Measurements from ENCODE around the gene NDUFB2.
A peak's percentile ranks its signal among the peaks of the same experiment; 100 is the strongest.
"Not testable (repeated sequence)": the region's sequence is repeated elsewhere in the genome, so short reads cannot be mapped to it uniquely, and the experiment has no call there.

Gene NDUFB2

DNA sequence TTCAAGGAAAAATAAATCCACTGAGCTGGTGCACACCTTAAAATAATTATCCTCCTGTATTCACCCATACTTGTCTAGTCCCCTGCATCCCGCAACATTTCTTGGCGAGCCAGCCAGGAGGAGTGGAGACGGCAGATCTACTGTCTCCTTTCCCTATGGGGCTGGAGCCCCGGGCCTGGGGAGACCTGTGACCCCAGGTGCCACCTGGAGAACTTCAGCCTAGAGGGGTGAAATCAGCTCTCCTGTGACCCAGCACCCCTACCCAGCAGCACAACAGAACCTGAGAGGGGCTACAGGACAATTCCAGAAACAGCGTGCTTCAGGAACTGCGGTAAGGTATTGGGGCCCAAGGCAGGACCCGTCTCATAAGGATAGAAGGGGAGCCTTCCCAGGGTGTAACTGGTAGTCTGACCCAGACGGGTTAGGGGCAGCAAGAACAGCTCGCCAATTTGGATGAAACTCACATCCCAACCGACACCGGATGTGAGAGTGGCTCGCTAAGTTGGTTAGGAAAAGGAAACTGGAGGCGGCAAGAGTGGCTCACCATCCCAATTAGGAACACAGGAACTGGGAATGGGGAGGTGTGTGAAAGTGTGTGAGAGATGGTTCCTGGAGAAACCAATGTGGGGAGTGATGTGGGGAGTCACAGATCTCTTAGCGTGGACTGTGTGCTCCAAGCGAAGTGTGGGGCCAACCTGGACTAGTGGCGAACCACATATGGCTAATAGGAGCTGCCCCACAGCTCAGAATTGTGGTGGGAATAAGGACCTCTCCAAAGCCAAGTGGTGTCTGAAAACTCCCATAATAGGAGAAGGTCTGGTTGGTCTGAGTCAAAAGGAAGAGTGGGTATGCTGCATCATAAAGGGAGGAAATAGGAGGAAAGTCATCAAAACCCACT lies 40.7 kb upstream of the NDUFB2 start:
- Histone ChIP-seq H3K36me3 (no peaks in the 10 kb centered on the region), H3K4me2 (peak overlapping the region; percentile 66 to 92 (median 81)), H4K20me1 (no peaks in the 10 kb centered on the region; a peak in 1 of 22 replicates), H3K4me1 (peaks cover 19 to 43% (median 30%) of the 10 kb centered on the region in 10 experiments), H3K27me3 (no peaks in the 10 kb centered on the region), H3K9me3 (replicated peaks in 1 of 11) (no peaks in the 10 kb centered on the region), H3K4me3 (peak overlapping the region in 4 of 10 experiments; percentile 1 to 45 (median 18); a peak in 5 of 20 replicates), H3K27ac (peak overlapping the region in 10 of 11 experiments; percentile 39 to 87 (median 76); a peak in 19 of 22 replicates), H3K9ac (peak overlapping the region in 9 of 11 experiments; percentile 36 to 74 (median 66); a peak in 17 of 22 replicates)
- TF ChIP-seq Cebpa-rat (IDR thresholded peaks at IDR 0.05), result no peak

DNA sequence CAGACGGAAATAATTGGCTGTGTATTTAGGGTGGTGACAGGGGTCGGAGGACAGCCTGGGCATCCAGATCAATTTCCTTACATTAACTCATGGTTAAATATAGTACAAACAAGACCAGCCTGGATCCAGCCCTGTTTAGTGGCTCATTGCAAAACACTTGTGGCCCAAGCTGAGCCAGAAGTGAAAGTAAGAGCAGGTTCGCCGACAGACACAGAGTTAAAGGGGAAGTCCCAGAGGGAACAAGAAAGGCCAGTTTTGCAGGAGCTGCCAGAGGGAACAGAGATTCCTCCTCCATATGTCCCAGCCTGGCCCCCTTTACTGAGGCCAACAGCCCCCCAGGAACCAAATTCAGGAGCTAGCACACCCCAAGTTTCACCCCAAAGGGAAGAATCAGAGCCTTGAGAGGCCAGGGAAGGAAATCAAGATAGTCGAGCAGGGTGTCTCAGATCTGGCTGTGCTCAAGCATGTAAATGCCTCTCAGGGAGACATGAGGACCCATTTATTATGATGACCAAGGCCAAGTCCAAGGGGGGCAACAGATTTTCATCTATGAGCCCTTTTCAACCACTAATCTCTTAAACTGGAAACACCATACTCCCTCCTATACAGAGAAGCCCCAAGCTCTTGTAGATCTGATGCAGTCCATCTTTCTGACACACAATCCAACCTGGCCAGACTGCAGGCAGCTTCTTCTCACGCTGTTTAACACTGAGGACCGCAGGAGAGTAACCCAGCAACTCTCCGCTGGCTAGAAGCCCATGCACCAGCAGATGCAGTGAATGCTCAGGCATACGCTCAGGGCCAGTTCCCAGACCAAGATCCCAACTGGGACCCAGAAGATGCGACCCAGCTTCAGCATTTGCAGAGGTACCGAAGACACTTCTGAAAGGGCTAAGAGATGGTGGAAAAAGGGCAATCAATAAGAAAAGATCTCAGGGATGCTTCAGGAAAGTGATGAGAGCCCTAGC lies 39.7 kb upstream of the NDUFB2 start:
- Histone ChIP-seq H3K4me2 (peak overlapping the region; percentile 66 to 92 (median 81)), H3K4me3 (peak overlapping the region in 6 of 10 experiments; percentile 1 to 45 (median 25); a peak in 7 of 20 replicates)

DNA sequence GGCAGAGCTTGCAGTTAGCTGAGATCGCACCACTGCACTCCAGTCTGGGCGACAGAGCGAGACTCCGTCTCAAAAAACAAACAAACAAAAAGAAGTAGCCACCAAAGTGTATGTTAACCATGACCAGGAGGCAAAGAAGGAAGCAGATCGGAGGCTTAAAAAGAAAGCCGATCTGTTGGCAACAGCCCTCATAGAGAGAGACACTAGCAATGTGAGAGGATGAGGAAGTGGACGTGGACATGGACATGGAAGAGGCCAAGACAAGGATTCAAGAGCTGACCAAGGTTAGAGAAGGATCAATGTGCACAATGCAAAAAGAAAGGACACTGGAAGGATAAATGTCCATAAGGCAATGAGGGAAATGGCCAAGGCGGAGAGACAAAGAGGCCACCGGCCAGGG lies 38.6 kb upstream of the NDUFB2 start:
- Histone ChIP-seq H3K9ac (no peak overlapping the region), H3K27me3 (no peaks in the 10 kb centered on the region), H3K9me3 (replicated peaks in 1 of 11) (no peaks in the 10 kb centered on the region), H3K36me3 (no peaks in the 10 kb centered on the region), H3K4me3 (no peak overlapping the region), H3K4me1 (peaks cover 19 to 42% (median 30%) of the 10 kb centered on the region in 10 experiments), H3K27ac (peak overlapping the region in 6 of 11 experiments; percentile 76 to 87 (median 80); a peak in 10 of 22 replicates), H3K4me2 (peak overlapping the region in 9 of 11 experiments; percentile 66 to 92 (median 81); a peak in 13 of 22 replicates), H4K20me1 (no peaks in the 10 kb centered on the region; a peak in 1 of 22 replicates)
- TF ChIP-seq Cebpa-rat (IDR thresholded peaks at IDR 0.05), result no peak

More for the DNA sequence above, 39.7 kb upstream of the NDUFB2 start:
- peak in 10 of 11 experiments; percentile 25 to 88 (median 76); a peak in 16 of 22 replicates for TF ChIP-seq Cebpa-rat (IDR thresholded peaks at IDR 0.05)
- H3K9ac ChIP-seq, result peak overlapping the region in 9 of 11 experiments; percentile 36 to 74 (median 66); a peak in 18 of 22 replicates
- H3K9me3 ChIP-seq (replicated peaks in 1 of 11), result no peaks in the 10 kb centered on the region
- no peaks in the 10 kb centered on the region for H3K27me3 ChIP-seq
- H3K27ac ChIP-seq, result peak overlapping the region in 10 of 11 experiments; percentile 39 to 87 (median 76); a peak in 19 of 22 replicates
- no peaks in the 10 kb centered on the region for H3K36me3 ChIP-seq
- no peaks in the 10 kb centered on the region; a peak in 1 of 22 replicates for H4K20me1 ChIP-seq
- H3K4me1 ChIP-seq, result peaks cover 19 to 43% (median 30%) of the 10 kb centered on the region in 10 experiments

DNA sequence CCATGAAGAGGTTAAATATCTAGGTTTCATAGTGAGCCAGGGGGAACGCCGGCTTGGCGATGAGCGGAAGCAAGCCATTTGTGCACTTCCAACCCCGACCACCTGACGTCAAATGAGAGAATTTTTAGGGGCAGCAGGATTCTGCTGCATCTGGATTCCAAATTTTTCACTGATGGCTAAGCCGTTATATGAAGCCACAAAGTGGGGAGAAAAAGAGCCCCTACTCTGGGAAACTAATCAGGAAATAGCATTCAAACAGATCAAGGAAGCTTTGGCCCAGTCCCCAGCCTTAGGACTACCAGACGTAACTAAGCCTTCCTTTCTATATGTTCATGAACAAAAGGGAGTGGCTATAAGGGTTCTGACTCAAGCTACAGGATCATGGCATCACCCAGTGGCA lies 36.7 kb upstream of the NDUFB2 start:
- H3K36me3 ChIP-seq, result no peaks in the 10 kb centered on the region
- H3K9me3 ChIP-seq (replicated peaks in 1 of 11), result no peaks in the 10 kb centered on the region
- TF ChIP-seq Cebpa-rat (IDR thresholded peaks at IDR 0.05), result no peak
- H3K27ac ChIP-seq, result no peak overlapping the region
- H3K4me3 ChIP-seq, result no peak overlapping the region
- no peak overlapping the region for H3K4me2 ChIP-seq
- H3K4me1 ChIP-seq, result peaks cover 19 to 36% (median 29%) of the 10 kb centered on the region in 10 experiments
- no peaks in the 10 kb centered on the region for H3K27me3 ChIP-seq
- H4K20me1 ChIP-seq, result no peaks in the 10 kb centered on the region; a peak in 1 of 22 replicates
- H3K9ac ChIP-seq, result no peak overlapping the region

DNA sequence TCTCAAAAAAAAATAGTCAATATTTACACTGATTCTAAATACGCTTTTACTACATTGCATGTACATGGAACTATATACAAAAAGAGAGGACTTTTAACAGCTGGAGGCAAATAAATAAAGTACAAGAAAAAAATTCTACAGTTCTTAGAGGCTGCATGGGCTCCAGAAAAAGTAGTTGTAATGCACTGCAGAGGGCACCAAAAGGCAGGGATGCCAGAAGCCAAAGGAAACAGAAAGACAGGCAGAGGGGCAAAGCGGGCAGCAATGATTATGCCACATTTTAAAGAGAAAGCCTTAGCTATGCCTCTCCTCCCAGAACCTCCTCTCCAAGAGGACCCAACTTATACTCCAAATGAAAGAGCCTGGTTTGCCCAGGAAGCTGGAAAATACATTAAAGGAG lies 35.4 kb upstream of the NDUFB2 start:
- H3K36me3 ChIP-seq, result no peaks in the 10 kb centered on the region
- no peak overlapping the region for H3K4me2 ChIP-seq
- no peaks in the 10 kb centered on the region for H3K27me3 ChIP-seq
- no peaks in the 10 kb centered on the region for H3K9me3 ChIP-seq (replicated peaks in 1 of 11)
- H3K4me3 ChIP-seq, result no peak overlapping the region
- no peaks in the 10 kb centered on the region; a peak in 1 of 22 replicates for H4K20me1 ChIP-seq
- peaks cover 16 to 23% (median 20%) of the 10 kb centered on the region in 10 experiments for H3K4me1 ChIP-seq
- H3K27ac ChIP-seq, result no peak overlapping the region
- H3K9ac ChIP-seq, result no peak overlapping the region
- no peak for TF ChIP-seq Cebpa-rat (IDR thresholded peaks at IDR 0.05)

DNA sequence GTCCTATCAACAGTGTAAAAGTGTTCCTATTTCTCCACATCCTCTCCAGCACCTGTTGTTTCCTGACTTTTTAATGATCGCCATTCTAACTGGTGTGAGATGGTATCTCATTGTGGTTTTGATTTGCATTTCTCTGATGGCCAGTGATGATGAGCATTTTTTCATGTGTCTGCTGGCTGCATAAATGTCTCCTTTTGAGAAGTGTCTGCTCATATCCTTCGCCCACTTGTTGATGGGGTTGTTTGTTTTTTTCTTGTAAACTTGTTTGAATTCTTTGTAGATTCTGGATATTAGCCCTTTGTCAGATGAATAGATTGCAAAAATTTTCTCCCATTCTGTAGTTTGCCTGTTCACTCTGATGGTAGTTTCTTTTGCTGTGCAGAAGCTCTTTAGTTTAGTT lies 33.6 kb upstream of the NDUFB2 start:
- not testable (repeated sequence) for H3K9ac ChIP-seq; H3K4me3 ChIP-seq; H3K9me3 ChIP-seq (replicated peaks in 1 of 11); H3K27me3 ChIP-seq; H3K27ac ChIP-seq; H3K36me3 ChIP-seq; H3K4me2 ChIP-seq; H4K20me1 ChIP-seq; H3K4me1 ChIP-seq

DNA sequence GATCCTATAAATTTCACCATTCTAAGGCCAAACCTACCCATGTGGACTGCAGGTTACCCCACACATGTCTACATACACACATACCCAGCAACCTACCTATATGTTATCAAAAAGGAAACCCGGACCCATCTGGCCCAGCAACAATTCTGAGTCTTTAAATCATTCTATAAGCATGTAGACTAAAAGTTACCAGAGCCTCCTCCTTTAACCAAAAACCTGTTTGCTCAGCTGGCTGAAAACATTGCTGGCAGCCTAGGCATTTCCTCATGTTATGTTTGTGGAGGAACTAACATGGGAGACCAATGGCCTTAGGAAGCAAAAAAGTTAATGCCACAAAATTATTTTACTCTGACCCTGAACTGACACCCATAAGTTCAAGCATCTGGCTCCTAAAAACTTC lies 29.0 kb upstream of the NDUFB2 start:
- Histone ChIP-seq H3K36me3 (no peaks in the 10 kb centered on the region), H4K20me1 (no peaks in the 10 kb centered on the region), H3K4me1 (peaks cover 5 to 19% (median 12%) of the 10 kb centered on the region in 10 experiments; a peak in 16 of 20 replicates), H3K4me3 (no peak overlapping the region), H3K4me2 (no peak overlapping the region; a peak in 1 of 22 replicates), H3K27me3 (no peaks in the 10 kb centered on the region), H3K27ac (no peak overlapping the region), H3K9ac (no peak overlapping the region), H3K9me3 (replicated peaks in 1 of 11) (no peaks in the 10 kb centered on the region)
- no peak for TF ChIP-seq Cebpa-rat (IDR thresholded peaks at IDR 0.05)

DNA sequence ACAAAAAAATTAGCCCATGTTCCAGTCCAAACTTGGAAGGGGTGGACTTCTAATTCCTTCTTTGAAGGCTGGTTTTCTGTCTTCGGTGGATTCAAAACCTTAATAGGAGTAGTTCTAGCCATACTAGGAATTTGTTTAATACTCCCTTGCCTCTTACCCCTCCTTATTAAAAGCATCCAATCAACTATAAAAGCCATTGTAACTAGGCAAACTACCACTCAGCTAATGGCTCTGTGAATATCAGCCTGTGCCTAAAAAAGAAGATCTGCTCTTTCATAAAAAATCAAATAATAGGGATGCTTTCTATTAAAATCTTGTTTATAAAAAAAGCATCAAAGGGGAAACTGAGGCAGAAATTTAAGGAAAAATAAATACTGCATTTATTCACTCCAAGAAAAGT lies 27.9 kb upstream of the NDUFB2 start:
- Histone ChIP-seq H3K4me2 (no peak overlapping the region), H3K36me3 (no peaks in the 10 kb centered on the region), H3K9me3 (replicated peaks in 1 of 11) (no peaks in the 10 kb centered on the region), H3K4me3 (no peak overlapping the region), H3K27ac (no peak overlapping the region), H4K20me1 (no peaks in the 10 kb centered on the region), H3K9ac (no peak overlapping the region), H3K4me1 (peaks cover 8 to 25% (median 18%) of the 10 kb centered on the region in 10 experiments), H3K27me3 (no peaks in the 10 kb centered on the region)
- no peak for TF ChIP-seq Cebpa-rat (IDR thresholded peaks at IDR 0.05)

DNA sequence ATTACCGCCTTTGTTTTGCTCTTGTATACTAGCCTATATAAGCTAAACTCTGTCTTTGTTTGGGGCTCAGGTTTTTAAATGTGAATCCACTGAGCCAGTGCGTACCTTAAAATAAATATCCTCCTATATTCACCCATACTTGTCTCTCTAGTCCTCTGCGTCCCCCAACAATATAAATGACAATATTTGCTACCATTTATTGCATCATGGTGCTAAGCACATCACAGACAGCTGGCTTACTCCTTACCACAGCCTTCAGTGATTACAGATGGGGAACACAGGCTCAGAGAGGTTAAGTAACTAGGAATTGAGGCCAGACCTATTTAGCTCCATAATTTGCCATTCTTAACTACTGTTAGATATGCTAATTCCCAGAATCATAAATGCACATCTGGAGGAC lies 27.2 kb upstream of the NDUFB2 start:
- no peak overlapping the region for H3K27ac ChIP-seq
- no peak overlapping the region for H3K9ac ChIP-seq
- no peaks in the 10 kb centered on the region for H3K27me3 ChIP-seq
- no peaks in the 10 kb centered on the region for H3K36me3 ChIP-seq
- peaks cover 16 to 32% (median 25%) of the 10 kb centered on the region in 10 experiments for H3K4me1 ChIP-seq
- no peak for TF ChIP-seq Cebpa-rat (IDR thresholded peaks at IDR 0.05)
- H4K20me1 ChIP-seq, result no peaks in the 10 kb centered on the region
- no peaks in the 10 kb centered on the region for H3K9me3 ChIP-seq (replicated peaks in 1 of 11)
- no peak overlapping the region for H3K4me2 ChIP-seq
- no peak overlapping the region for H3K4me3 ChIP-seq

DNA sequence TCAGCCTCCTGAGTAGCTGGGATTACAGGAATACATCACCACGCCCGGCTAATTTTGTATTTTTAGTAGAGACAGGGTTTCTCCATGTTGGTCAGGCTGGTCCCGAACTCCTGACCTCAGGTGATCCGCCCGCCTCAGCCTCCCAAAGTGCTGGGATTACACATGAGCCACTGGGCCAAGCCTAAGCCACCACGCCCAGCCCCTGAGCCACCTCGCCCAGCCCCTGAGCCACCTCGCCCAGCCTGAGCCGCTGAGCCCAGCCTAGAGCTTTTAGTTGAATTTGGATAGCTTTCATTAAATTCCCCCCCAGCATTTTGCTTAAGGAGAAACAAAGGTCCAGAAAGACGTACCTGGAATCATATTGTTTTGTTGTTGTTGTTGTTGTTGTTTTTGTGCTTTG lies 26.6 kb upstream of the NDUFB2 start:
- H4K20me1 ChIP-seq; H3K27ac ChIP-seq; H3K9ac ChIP-seq; H3K4me2 ChIP-seq; H3K4me3 ChIP-seq; H3K9me3 ChIP-seq (replicated peaks in 1 of 11); H3K27me3 ChIP-seq; H3K36me3 ChIP-seq: not testable (repeated sequence)
- H3K4me1 ChIP-seq, result peaks cover 21 to 37% (median 30%) of the 10 kb centered on the region in 10 experiments
